Ishikawa (cell line): Measurements from ENCODE around the gene ATP6V0B.

ENCODE experiments used
- CEBPB ChIP-seq: IDR thresholded peaks from 2 replicates; pipeline ENCODE4 v1.6.1; 2012
- CREB1 ChIP-seq: IDR thresholded peaks from 2 replicates; pipeline ENCODE4 v1.6.1; 2012; ENCODE audit warnings: low read depth
- EGR1 ChIP-seq: IDR thresholded peaks from 2 replicates; pipeline ENCODE4 v1.6.1; 2012
- EP300 ChIP-seq: IDR thresholded peaks from 2 replicates; pipeline ENCODE4 v1.6.1; 2012; ENCODE audit warnings: borderline replicate concordance
- FOXM1 ChIP-seq: IDR thresholded peaks from 2 replicates; pipeline ENCODE4 v1.6.1; 2012; ENCODE audit warnings: low read depth, borderline replicate concordance
- MAX ChIP-seq: IDR thresholded peaks from 2 replicates; pipeline ENCODE4 v1.6.1; 2012
- NFIC ChIP-seq: IDR thresholded peaks from 2 replicates; pipeline ENCODE4 v1.6.1; 2012
- RAD21 ChIP-seq: IDR thresholded peaks from 2 replicates; pipeline ENCODE4 v1.6.1; 2012; ENCODE audit warnings: low read depth
- TAF1 ChIP-seq: IDR thresholded peaks from 2 replicates; pipeline ENCODE4 v1.6.1; 2012; ENCODE audit warnings: low read depth, mild to moderate bottlenecking
- TCF12 ChIP-seq: IDR thresholded peaks from 2 replicates; pipeline ENCODE4 v1.6.1; 2012; ENCODE audit warnings: low read depth
- TEAD4 ChIP-seq: IDR thresholded peaks from 2 replicates; pipeline ENCODE4 v1.6.1; 2012
- YY1 ChIP-seq: IDR thresholded peaks from 2 replicates; pipeline ENCODE4 v1.6.1; 2012; ENCODE audit warnings: low read depth
- ZBTB7A ChIP-seq: IDR thresholded peaks from 2 replicates; pipeline ENCODE4 v1.6.1; 2012; ENCODE audit warnings: low read depth
- TF ChIP-seq, protein P1 (sequence below): IDR thresholded peaks from 2 replicates; pipeline ENCODE4 v1.6.1; 2012; ENCODE audit warnings: low read depth, mild to moderate bottlenecking
- TF ChIP-seq, protein P2 (sequence below): IDR thresholded peaks from 2 replicates; pipeline ENCODE4 v1.6.1; 2012

Gene ATP6V0B

DNA sequence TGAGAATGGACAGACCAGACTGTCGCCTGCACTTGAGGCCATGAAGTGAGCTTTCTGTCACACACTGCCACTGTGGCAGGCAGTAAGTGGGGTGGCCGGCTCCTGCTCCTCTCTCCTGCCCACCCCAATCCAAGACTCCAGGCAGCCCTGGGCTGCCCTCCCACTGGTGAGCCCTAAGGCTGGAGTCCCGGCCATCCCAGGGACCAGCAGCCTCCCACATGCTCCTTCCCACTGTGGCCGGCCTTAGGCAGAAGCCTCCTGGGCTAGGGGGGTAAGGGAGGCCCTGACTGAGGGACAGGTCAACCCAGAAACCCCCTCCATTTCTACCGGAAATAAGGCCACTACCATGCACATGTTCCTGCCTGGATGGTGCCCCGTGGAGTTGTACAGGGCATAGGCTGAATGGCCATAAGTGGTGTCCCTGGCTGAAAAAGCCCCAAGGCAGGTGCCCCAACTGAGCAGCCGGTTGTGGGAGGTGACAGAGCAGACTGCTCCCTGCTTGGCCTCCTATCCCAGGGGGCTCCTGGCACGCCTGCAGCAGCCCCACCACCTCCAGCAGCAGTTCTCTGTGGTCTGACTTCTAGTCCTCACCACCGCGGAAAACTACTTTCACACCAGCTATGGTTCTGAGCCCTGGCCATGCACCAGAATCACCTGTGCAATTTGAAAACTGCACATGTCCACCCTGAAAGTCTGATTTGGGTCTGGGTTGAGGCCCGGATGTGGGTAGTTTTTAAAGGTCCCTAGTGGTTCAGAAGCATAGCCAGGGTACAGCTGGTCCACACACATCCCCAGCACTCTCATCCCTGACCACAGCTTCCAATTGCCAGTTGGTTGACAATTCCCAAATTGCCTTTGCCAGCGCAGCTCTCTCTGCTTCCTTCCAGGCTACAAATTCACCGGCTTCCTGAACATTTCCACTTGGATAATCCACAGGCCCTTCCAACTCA is 42.8 kb upstream of the ATP6V0B start:
- TF ChIP-seq ZBTB7A, result no peak
- no peak for TF ChIP-seq TEAD4
- no peak for TF ChIP-seq TCF12
- no peak for TF ChIP-seq MAX
- TF ChIP-seq CREB1, result no peak
- TF ChIP-seq EGR1, result no peak
- no peak for TF ChIP-seq NFIC
- no peak for TF ChIP-seq TAF1
- TF ChIP-seq CEBPB, result no peak
- TF ChIP-seq FOXM1, result no peak
- TF ChIP-seq RAD21, result no peak
- no peak for TF ChIP-seq EP300
- TF ChIP-seq, protein P1, sequence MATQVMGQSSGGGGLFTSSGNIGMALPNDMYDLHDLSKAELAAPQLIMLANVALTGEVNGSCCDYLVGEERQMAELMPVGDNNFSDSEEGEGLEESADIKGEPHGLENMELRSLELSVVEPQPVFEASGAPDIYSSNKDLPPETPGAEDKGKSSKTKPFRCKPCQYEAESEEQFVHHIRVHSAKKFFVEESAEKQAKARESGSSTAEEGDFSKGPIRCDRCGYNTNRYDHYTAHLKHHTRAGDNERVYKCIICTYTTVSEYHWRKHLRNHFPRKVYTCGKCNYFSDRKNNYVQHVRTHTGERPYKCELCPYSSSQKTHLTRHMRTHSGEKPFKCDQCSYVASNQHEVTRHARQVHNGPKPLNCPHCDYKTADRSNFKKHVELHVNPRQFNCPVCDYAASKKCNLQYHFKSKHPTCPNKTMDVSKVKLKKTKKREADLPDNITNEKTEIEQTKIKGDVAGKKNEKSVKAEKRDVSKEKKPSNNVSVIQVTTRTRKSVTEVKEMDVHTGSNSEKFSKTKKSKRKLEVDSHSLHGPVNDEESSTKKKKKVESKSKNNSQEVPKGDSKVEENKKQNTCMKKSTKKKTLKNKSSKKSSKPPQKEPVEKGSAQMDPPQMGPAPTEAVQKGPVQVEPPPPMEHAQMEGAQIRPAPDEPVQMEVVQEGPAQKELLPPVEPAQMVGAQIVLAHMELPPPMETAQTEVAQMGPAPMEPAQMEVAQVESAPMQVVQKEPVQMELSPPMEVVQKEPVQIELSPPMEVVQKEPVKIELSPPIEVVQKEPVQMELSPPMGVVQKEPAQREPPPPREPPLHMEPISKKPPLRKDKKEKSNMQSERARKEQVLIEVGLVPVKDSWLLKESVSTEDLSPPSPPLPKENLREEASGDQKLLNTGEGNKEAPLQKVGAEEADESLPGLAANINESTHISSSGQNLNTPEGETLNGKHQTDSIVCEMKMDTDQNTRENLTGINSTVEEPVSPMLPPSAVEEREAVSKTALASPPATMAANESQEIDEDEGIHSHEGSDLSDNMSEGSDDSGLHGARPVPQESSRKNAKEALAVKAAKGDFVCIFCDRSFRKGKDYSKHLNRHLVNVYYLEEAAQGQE, result no peak
- TF ChIP-seq, protein P2, sequence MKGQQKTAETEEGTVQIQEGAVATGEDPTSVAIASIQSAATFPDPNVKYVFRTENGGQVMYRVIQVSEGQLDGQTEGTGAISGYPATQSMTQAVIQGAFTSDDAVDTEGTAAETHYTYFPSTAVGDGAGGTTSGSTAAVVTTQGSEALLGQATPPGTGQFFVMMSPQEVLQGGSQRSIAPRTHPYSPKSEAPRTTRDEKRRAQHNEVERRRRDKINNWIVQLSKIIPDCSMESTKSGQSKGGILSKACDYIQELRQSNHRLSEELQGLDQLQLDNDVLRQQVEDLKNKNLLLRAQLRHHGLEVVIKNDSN, result no peak
- TF ChIP-seq YY1, result no peak

DNA sequence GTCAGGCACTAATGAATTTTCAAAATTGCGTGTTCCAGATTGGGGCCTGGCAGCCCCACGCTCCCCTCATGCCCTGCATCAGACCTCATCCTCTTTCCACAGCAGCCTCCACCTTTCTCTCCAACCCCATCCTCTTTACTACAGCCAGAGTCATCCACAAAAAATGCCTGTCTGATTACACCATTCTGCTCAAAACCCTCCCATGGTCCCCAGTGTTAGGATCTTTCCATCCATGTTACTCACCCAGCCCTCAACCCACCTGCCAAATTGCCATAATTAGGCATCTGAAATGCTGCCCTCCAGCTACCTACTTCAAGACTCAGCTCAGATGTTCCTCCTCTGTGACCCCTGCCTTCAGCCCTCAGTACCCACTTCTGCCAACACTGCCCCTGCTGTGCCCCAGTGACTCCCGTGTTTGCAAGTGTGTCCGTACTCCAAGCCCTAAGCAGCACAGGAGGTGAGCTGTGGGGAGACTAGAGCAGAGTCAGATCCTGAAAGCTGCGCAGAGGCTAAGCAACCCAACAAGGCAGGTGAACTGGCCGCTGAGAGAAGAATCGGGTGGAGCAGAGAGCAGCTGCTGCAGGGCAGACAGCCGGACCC is 41.9 kb upstream of the ATP6V0B start:
- TF ChIP-seq CREB1 (no peak), NFIC (no peak), YY1 (no peak), MAX (no peak), TEAD4 (no peak), FOXM1 (no peak), EP300 (no peak), TCF12 (no peak; the same call in 1 of the 2 replicates), EGR1 (no peak), TAF1 (no peak), CEBPB (no peak), ZBTB7A (no peak), RAD21 (no peak)
- TF ChIP-seq, protein P2, result no peak
- TF ChIP-seq, protein P1, result no peak

- TF ChIP-seq FOXM1, result no peak
- TF ChIP-seq ZBTB7A, result peak; percentile 89; the same call in 1 of the 2 replicates
- no peak for TF ChIP-seq TCF12
- TF ChIP-seq CREB1, result peak; percentile 47; the same call in 1 of the 2 replicates
- TF ChIP-seq TEAD4, result peak; percentile 36; the same call in 1 of the 2 replicates
Observed at GRCh38 chr1:43933386-43934100, 41.2 kb upstream of the ATP6V0B start, which contains the start of gene ARTN. TSS of gene ARTN (plus strand) at chr1:43933801. CDS start at chr1:43935657, 1,856 bp downstream.

- TF ChIP-seq CEBPB, result no peak
- peak; percentile 12; the same call in 1 of the 2 replicates for TF ChIP-seq MAX
- peak; percentile 51 for TF ChIP-seq ZBTB7A
- peak; percentile 82 for TF ChIP-seq RAD21
Observed at GRCh38 chr1:43934101-43934985, 40.4 kb upstream of the ATP6V0B start.
